Neuronal stem cell (in vitro differentiated cells): ENCODE results near the gene ANXA1.
"Not testable (repeated sequence)": the region's sequence is repeated elsewhere in the genome, so short reads cannot be mapped to it uniquely, and the experiment has no call there.

ENCODE experiments used
- DNase-seq: peaks from one replicate; pipeline ENCODE4 v3.0.0-alpha.2; 2013; ENCODE audit warnings: low spot score
- H2AFZ ChIP-seq: one replicate; pipeline ENCODE4 v1.6.1; 2013; ENCODE audit warnings: mild to moderate bottlenecking, low read length, inconsistent platforms
- H2AK5ac ChIP-seq: 2 replicates; pipeline ENCODE4 v1.6.1; 2013; ENCODE audit warnings: low read depth, mild to moderate bottlenecking, inconsistent platforms, low read length, moderate library complexity, mixed read lengths
- H2BK120ac ChIP-seq: 2 replicates; pipeline ENCODE4 v1.6.1; 2013; ENCODE audit warnings: low read depth, mild to moderate bottlenecking, inconsistent platforms, low read length, moderate library complexity, mixed read lengths
- H2BK12ac ChIP-seq: one replicate; pipeline ENCODE4 v1.6.1; 2013; ENCODE audit warnings: low read length, inconsistent platforms
- H2BK15ac ChIP-seq: 2 replicates; pipeline ENCODE4 v1.6.1; 2013; ENCODE audit warnings: mild to moderate bottlenecking, low read length, inconsistent platforms, mixed read lengths
- H2BK5ac ChIP-seq: one replicate; pipeline ENCODE4 v1.6.1; 2013; ENCODE audit warnings: inconsistent platforms, mild to moderate bottlenecking, low read length, moderate library complexity
- H3K14ac ChIP-seq: one replicate; pipeline ENCODE4 v1.6.1; 2013; ENCODE audit warnings: low read length, inconsistent platforms
- H3K18ac ChIP-seq: 2 replicates; pipeline ENCODE4 v1.6.1; 2013; ENCODE audit warnings: low read length, inconsistent platforms
- H3K23ac ChIP-seq: 2 replicates; pipeline ENCODE4 v1.6.1; 2013; ENCODE audit warnings: low read depth, mild to moderate bottlenecking, mixed read lengths, low read length, inconsistent platforms; ENCODE audit not compliant: poor library complexity
- H3K27ac ChIP-seq: replicated peaks from 3 replicates; pipeline ENCODE4 v1.5.1; 2013; ENCODE audit warnings: low read length, inconsistent platforms
- H3K27me3 ChIP-seq, 3 experiments: 2 replicates each; pipeline ENCODE4 v1.6.1; 2013; ENCODE audit warnings: low read length in 3 of 3, mild to moderate bottlenecking in 2 of 3, inconsistent platforms in 1 of 3, low read depth in 1 of 3, mixed read lengths in 1 of 3, moderate library complexity in 1 of 3; ENCODE audit not compliant: control insufficient read depth in 3 of 3, insufficient read depth in 3 of 3
- H3K36me3 ChIP-seq, 2 donors: replicated peaks in 1 of 2; 2 replicates each; pipeline ENCODE4 v1.6.1; 2013; ENCODE audit warnings: low read length in 2 of 2; ENCODE audit not compliant: control insufficient read depth in 2 of 2, insufficient read depth in 2 of 2
- H3K4ac ChIP-seq: 2 replicates; pipeline ENCODE4 v1.6.1; 2013; ENCODE audit warnings: inconsistent platforms, mild to moderate bottlenecking, low read length, moderate library complexity
- H3K4me1 ChIP-seq, 2 donors: 1 replicate in 1 of 2; 2 replicates in 1 of 2; pipeline ENCODE4 v1.6.1; 2013; ENCODE audit warnings: low read length in 2 of 2, low read depth in 1 of 2; ENCODE audit not compliant: control insufficient read depth in 2 of 2, insufficient read depth in 1 of 2
- H3K4me2 ChIP-seq: one replicate; pipeline ENCODE4 v1.6.1; 2013; ENCODE audit warnings: mild to moderate bottlenecking, low read length, inconsistent platforms; ENCODE audit not compliant: insufficient read depth, poor library complexity, severe bottlenecking
- H3K4me3 ChIP-seq, 2 donors: 2 replicates each; pipeline ENCODE4 v1.5.1; 2013; ENCODE audit warnings: low read length in 2 of 2, mild to moderate bottlenecking in 2 of 2, inconsistent platforms in 1 of 2, moderate library complexity in 1 of 2
- H3K79me1 ChIP-seq: one replicate; pipeline ENCODE4 v1.6.1; 2013; ENCODE audit warnings: low read depth, mild to moderate bottlenecking, inconsistent platforms, low read length, moderate library complexity
- H3K9ac ChIP-seq: one replicate; pipeline ENCODE4 v1.6.1; 2013; ENCODE audit warnings: mild to moderate bottlenecking, low read depth, low read length, inconsistent platforms; ENCODE audit not compliant: poor library complexity
- H3K9me3 ChIP-seq, 2 donors: replicated peaks in 1 of 2; 2 replicates each; pipeline versions ENCODE3 to v1.6.1; 2013; ENCODE audit warnings: low read length in 2 of 2, mild to moderate bottlenecking in 2 of 2, inconsistent platforms in 1 of 2, low read depth in 1 of 2, mixed read lengths in 1 of 2, moderate library complexity in 1 of 2; ENCODE audit not compliant: control insufficient read depth in 2 of 2, insufficient read depth in 1 of 2
- H4K8ac ChIP-seq: one replicate; pipeline ENCODE4 v1.6.1; 2013; ENCODE audit warnings: low read depth, mild to moderate bottlenecking, inconsistent platforms, low read length, moderate library complexity
- H4K91ac ChIP-seq: one replicate; pipeline ENCODE4 v1.6.1; 2013; ENCODE audit warnings: low read length, low read depth, mild to moderate bottlenecking, inconsistent platforms; ENCODE audit not compliant: poor library complexity
- WGBS, 2 donors: extraction: QIAGEN DNeasy Blood & Tissue Kit; methylation state at CpG; one replicate each; pipeline ENCODE4 v1.1.7; 2013; ENCODE audit warnings: missing lambda C conversion rate in 2 of 2, mixed read lengths in 1 of 2; ENCODE audit not compliant: insufficient read length in 2 of 2, insufficient replicate concordance in 1 of 2; ENCODE audit errors: extremely low coverage in 2 of 2; 5-methylcytosine and 5-hydroxymethylcytosine counted together

The ANXA1 gene

DNA sequence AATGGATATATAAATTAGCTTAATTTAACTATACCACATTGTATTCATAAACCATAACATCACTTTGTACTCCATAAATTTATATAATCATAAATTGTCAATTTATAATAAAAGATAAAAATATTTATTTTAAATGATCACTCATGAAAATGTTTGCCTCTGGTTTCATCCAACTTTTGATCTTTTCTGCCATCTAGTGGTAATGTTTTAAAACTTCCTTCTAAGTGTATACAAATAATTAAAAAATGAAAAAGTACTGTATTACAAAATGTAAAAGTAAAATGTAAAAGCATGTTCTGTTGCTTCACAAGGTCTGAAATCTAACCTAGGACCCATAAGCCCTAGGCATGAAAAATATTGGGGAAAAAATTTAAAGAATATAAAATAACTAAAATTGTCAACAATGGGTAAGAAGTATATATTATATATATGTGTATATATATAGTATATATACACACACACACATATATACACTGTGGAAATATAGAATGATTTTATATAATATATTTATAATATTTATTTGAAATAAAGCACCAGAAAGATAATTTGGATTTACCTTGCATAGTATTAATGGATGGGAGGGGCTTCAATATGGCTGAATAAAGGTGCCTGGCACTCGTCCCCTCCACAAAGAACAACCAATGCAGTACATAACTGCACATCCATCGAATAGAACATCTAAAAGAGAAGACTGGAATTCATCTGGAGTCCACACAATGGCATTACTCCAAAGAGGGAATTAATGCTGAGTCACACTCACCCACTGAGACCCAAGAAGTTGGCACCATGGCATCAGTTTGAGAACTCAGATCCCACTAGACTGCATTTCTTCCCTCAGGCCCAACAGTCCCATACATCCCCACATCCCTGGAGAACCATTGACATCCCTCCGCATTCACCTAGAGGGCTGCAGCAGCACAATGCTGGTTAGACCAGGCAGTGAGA is 32.5 kb downstream of the ANXA1 start:
- H4K91ac ChIP-seq, result no peak overlapping the region
- H3K18ac ChIP-seq, result peak overlapping the region; percentile 77
- no peak overlapping the region for H3K23ac ChIP-seq
- no peak overlapping the region for H2BK120ac ChIP-seq
- H3K4me3 ChIP-seq, result no peak overlapping the region
- H2BK15ac ChIP-seq, result peak overlapping the region; percentile 2
- peak overlapping the region; percentile 75 for H2BK12ac ChIP-seq
- WGBS, 2 donors, result no CpG with 5 or more reads among the region's 3 CpGs
- no peak overlapping the region for H2BK5ac ChIP-seq
- H3K27ac ChIP-seq, result no peak overlapping the region
- H2AK5ac ChIP-seq, result peak overlapping the region; percentile 79
- H3K9ac ChIP-seq, result no peak overlapping the region
- H3K27me3 ChIP-seq, result no peaks in the 10 kb centered on the region
- H3K79me1 ChIP-seq, result no peaks in the 10 kb centered on the region
- peak overlapping the region; percentile 78 for H3K4ac ChIP-seq
- no peak overlapping the region for H3K4me2 ChIP-seq
- H2AFZ ChIP-seq, result no peak overlapping the region
- H4K8ac ChIP-seq, result no peak overlapping the region
- H3K36me3 ChIP-seq, result no peaks in the 10 kb centered on the region
- H3K9me3 ChIP-seq, result peaks cover 0 to 1% of the 10 kb centered on the region in 2 donors
- DNase-seq, result no peak
- peaks cover 3 to 6% of the 10 kb centered on the region in 2 donors for H3K4me1 ChIP-seq
- no peak overlapping the region for H3K14ac ChIP-seq

DNA sequence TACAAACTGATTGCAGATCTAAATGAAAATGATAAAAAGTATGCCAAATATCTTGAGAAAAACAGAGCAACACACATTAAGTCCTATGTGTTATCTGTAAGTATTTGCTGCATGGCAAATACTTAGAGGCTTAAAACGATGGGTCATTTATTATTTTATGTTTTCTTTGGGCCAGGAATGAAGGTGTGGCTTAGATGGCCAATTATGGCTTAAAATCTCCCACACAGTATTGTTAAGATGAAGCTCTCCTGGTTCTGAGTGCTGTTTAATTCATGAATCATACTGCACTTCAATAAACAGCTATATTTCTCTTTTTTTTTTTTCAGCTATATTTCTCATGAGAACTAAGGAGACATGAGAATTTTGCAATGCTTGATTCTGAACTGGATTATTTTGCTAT is 39.4 kb downstream of the ANXA1 start:
- H3K27me3 ChIP-seq, H2AFZ ChIP-seq, H3K14ac ChIP-seq, H3K9ac ChIP-seq, H3K36me3 ChIP-seq, H3K79me1 ChIP-seq, H3K23ac ChIP-seq, DNase-seq, H3K4ac ChIP-seq, H2BK12ac ChIP-seq, H3K4me1 ChIP-seq, H3K27ac ChIP-seq, H2BK5ac ChIP-seq, H2BK120ac ChIP-seq, H3K4me3 ChIP-seq, H3K4me2 ChIP-seq, H3K18ac ChIP-seq, H3K9me3 ChIP-seq, H2BK15ac ChIP-seq, H4K91ac ChIP-seq, H4K8ac ChIP-seq, H2AK5ac ChIP-seq: not testable (repeated sequence)
- no CpG with 5 or more reads among the region's 1 CpG for WGBS, 2 donors

DNA sequence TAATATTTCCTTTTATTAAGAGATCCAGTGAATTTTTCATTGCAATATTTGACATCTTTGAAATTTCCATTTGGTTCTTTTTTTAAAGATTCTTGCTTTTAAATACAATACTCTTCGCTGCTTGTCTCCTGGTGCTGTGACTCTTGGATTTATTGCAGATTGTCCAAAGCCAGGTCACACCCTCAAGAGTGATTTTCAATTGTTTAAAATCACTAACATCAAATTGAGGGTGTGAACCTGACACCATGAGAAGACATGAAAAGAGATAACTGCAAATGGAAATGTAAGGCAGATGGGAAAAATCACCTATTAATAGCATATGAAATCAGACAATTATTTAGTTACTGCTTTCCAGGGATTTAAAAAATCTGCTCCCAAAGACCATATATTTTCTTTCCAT is 42.6 kb downstream of the ANXA1 start:
- no peak overlapping the region for H3K4me3 ChIP-seq
- no peak overlapping the region for H2BK5ac ChIP-seq
- no peaks in the 10 kb centered on the region for H3K79me1 ChIP-seq
- no peak overlapping the region for H3K4ac ChIP-seq
- no peak overlapping the region for H3K27ac ChIP-seq
- H4K8ac ChIP-seq, result no peak overlapping the region
- no peak overlapping the region for H2BK120ac ChIP-seq
- no peak overlapping the region for H3K14ac ChIP-seq
- H2AK5ac ChIP-seq, result no peak overlapping the region
- H3K4me1 ChIP-seq, result no peaks in the 10 kb centered on the region
- WGBS, 2 donors, result no CpG with 5 or more reads among the region's 1 CpG
- no peak overlapping the region for H2BK12ac ChIP-seq
- no peak overlapping the region for H2AFZ ChIP-seq
- H3K4me2 ChIP-seq, result no peak overlapping the region
- H3K27me3 ChIP-seq, result no peaks in the 10 kb centered on the region
- H3K9ac ChIP-seq, result no peak overlapping the region
- no peaks in the 10 kb centered on the region for H3K9me3 ChIP-seq
- no peaks in the 10 kb centered on the region for H3K36me3 ChIP-seq
- no peak for DNase-seq
- H4K91ac ChIP-seq, result no peak overlapping the region
- no peak overlapping the region for H2BK15ac ChIP-seq
- H3K18ac ChIP-seq, result no peak overlapping the region
- no peak overlapping the region for H3K23ac ChIP-seq

DNA sequence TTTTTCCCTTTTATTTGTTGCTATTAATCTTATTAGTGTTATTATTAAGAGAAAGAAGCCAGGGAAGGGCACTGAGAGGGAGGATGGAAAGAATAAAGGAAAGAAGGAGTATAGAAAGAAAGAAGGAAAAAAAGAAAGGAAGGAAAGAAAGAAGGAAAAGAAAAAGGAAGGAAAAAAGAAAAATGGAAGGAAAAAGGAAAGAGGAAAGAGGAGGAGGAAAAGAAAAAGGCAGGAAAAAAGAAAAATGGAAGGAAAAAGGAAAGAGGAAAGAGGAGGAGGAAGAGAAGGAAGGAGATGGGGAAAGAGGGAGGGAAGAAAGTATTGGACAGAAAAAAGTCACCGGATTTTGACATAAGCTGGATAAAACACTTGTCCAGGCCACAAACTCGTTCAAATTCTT is 47.8 kb downstream of the ANXA1 start:
- no CpG with 5 or more reads among the region's 2 CpGs for WGBS, 2 donors
- Histone ChIP-seq H3K4ac (no peak overlapping the region), H2BK120ac (no peak overlapping the region)

More for the DNA sequence above, 47.8 kb downstream of the ANXA1 start:
- Histone ChIP-seq H3K9me3 (no peaks in the 10 kb centered on the region), H3K27ac (no peak overlapping the region), H3K14ac (no peak overlapping the region), H3K4me2 (no peak overlapping the region), H2BK5ac (no peak overlapping the region), H3K79me1 (no peaks in the 10 kb centered on the region), H3K23ac (no peak overlapping the region), H3K9ac (no peak overlapping the region), H2AFZ (no peak overlapping the region), H3K18ac (no peak overlapping the region), H4K8ac (no peak overlapping the region), H4K91ac (no peak overlapping the region), H2BK15ac (no peak overlapping the region), H2AK5ac (no peak overlapping the region), H3K4me1 (no peaks in the 10 kb centered on the region), H2BK12ac (no peak overlapping the region), H3K4me3 (no peak overlapping the region), H3K36me3 (no peaks in the 10 kb centered on the region), H3K27me3 (no peaks in the 10 kb centered on the region)
- DNase-seq, result no peak
